GM19023 (cell line): ENCODE data around the gene CASP12.

ENCODE experiments used
- ATAC-seq: cut with Tn5 transposase; IDR thresholded peaks from one replicate; pipeline ENCODE4 v1.9.1; 2021; ENCODE audit warnings: mild to moderate bottlenecking, moderate library complexity; ENCODE audit not compliant: unreplicated experiment

The CASP12 gene

GRCh38 chr11:104892723-104893511 is 5.3 kb downstream of the CASP12 start:
- ATAC-seq, result no peak

GRCh38 chr11:104891135-104891534 is 7.1 kb downstream of the CASP12 start:
- no peak for ATAC-seq

DNA sequence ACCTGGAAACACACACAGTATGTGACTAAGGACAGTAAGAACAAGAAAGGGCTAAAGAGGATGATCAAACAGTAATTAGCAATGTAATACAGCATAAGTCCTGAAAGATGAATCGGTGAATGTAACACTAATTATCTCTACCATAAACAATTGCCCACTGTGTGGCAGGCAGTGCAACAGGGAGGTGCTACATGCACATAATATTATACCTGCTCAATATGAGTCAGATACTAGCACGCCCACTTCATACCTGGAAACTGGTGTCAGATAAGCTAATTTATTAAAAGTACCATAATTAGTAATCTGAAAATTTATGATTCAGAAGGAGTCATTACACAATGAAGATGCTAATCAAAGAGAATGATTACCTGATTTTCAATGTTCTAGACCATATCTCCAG is 14.9 kb downstream of the CASP12 start:
- no peak for ATAC-seq

DNA sequence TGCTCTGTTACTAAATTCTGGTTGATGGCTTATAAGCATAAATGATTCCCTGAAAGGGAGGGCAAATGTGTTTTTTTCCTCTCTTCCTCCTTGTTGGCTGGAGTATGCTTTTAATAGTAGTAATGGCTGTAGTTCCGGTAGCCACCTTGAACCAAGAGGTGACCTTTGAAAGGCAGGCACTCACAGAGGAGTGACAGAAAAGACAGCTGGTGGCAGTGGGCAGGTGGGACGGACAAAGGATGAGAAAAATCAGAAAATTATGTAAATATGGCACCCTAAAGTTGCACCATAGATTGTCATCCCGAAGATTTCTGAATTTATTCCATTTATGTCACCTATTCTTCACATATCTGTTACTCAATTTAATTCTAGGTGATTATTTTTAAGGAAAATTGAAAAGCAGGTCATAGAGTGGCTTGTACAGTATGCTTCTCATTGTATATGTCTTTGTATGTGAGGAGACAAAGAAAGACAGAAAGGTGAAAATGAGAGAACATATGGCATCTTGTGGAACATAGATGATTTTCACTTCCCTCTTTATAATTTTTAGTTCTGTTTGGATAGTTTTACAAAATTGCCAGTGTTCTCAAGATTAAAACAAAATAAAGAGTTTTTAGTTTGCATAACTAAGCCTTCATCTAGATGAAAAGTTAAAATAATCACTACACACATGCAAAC is 17.0 kb downstream of the CASP12 start:
- ATAC-seq, result peak; percentile 77

DNA sequence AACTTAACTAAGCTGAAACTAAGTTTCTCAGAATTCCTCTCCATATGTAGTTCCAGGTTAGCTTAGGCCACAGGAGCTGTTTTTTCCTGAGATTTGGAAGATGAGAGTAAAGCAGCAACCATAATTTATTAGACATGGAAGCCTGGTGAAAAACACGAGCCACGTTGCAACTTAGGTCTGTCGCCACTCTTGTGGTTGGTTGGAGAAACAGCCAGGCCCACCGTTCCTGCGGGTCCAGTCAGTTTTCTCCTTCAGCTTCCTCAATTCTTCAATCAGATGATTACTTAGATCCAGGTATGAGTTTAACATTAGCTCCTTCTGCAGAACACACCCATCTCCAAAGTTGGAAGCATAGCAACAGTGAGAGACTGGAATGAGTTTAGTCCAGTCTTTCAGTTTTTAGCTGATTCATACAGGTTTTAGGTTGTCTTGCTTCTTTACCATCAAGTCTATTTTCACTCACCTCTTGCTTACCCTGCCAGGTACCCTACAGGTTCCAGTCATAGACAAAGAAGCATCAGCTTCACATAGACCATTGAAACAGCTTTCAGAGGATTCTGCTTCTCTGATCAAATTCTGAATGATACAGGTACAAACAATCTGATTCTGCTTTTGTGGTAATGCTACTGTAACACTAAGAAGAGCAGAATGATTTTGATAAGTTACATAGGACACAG is 18.6 kb downstream of the CASP12 start:
- ATAC-seq, result no peak

- ATAC-seq, result no peak
These were observed 21.3 kb downstream of the CASP12 start for GRCh38 chr11:104876861-104877431.

DNA sequence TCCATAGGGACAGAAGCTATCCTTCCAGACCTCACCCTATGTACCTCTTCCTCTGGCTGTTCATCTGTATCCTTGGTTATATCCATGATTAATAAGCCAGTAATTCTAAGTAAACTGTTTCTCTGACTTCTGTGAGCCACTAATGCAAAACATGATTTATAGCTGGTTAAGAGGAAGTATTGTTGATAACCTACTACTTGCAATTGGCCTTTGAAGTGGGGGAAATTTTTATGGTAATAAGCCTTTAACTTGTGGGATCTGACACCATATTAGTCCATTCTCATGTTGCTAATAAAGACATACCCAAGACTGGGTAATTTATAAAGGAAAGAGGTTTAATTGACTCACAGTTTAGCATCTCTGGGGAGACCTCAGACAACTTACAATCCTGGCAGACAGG is 21.9 kb downstream of the CASP12 start:
- ATAC-seq, result no peak

- ATAC-seq, result no peak
These were observed 25.0 kb downstream of the CASP12 start for GRCh38 chr11:104873252-104873651.

- no peak for ATAC-seq
These were observed 25.9 kb downstream of the CASP12 start for GRCh38 chr11:104872393-104872792.

DNA sequence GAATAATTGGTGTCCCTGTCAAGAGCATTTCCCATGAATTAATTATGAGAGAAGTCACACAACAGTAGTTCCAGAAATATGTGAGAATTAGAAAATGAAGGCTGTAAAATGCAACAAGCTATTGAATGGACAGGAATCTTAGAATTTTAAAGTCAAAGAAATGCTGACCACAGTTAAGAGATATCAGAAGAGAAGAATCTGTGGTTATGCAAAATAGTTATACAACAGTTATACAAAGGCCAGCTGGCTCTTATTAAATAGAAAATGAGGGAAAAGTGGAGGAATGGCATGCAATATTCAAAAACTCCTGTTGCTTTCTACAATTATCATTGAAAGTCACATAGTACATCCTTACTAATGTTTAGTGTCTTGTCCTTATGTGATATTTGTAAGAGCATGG is 27.4 kb downstream of the CASP12 start:
- ATAC-seq, result no peak

DNA sequence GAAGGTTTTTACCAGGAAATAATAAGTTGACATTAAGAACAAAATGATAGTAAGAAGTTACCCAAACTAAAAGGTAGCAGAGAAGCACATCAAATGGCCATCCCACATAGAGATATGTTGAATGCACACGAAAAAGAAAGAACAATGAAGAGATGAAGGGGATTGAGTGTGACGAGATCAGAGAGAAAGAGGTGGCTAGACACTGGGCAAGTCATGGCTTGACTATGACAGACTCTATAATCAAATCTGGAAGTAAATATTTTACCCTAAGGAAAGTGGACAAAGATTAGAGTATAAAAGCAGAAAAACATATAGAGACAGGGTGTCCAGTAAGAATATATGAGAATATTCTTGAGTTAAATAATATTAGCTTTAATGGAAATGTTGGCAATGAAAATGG is 31.4 kb downstream of the CASP12 start:
- ATAC-seq, result no peak

- peak; percentile 77 for ATAC-seq
These were observed 39.1 kb downstream of the CASP12 start for GRCh38 chr11:104858882-104859775.

GRCh38 chr11:104856607-104857006 is 41.7 kb downstream of the CASP12 start:
- no peak for ATAC-seq

DNA sequence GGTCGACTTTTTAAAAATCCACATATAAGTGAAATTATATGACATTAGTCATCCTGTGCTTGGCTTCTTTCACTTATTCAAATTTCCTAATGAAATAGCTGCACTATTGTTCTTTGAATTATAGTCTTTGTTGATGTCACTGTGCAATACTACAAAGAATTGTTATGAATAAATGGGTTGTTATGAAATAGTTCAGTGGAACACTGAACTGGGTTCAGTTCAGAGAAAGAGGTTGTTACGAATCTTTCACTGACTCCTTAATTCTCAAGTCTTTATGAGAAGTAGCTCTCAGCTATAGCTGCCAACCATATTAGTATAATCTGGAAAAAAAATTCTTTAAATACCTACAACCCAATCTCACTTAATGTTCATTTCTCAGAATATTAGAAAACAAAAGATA is 42.3 kb downstream of the CASP12 start:
- no peak for ATAC-seq

DNA sequence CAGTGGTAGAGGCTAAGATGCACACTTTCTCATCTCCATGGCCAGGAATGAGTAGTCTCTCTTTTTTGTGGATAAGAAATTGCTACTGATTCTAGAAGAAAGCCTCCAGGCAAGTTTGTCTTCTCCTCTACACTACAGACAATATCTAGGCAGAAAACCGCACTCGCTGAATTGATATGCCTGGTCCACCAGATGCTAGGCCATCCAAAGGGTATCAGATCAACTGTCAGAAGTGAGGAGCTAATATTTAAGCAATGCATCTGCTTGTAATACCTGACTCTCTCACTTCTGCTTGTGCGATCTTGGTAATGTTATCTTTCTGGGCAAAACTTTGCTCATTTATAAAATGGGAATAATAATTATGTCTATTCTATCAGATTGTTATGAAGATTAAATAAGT is 45.0 kb downstream of the CASP12 start:
- ATAC-seq, result no peak

DNA sequence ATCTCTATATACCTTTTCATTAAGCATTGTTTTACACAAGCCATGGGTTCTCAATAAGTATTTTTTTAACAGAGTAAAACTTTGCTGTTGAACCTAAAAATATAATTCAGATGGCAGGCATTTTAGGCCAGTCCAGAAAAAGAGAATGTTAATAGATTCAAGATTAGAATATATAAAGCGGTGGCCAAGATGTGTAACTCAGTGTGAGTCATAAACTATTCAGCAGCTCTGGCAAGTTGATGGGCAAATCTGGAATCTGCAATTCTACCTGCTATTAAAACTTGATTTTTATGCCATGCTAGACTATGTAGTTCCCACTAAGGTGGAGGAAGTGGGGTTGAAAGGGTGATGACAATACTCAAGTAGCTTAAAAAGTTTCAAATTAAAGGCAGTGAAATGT is 45.4 kb downstream of the CASP12 start:
- no peak for ATAC-seq

- no peak for ATAC-seq
These were observed 52.0 kb downstream of the CASP12 start for GRCh38 chr11:104846216-104846615.

GRCh38 chr11:104844451-104844850 is 53.8 kb downstream of the CASP12 start:
- ATAC-seq, result no peak

- no peak for ATAC-seq
These were observed 55.0 kb downstream of the CASP12 start for GRCh38 chr11:104843150-104843836.

DNA sequence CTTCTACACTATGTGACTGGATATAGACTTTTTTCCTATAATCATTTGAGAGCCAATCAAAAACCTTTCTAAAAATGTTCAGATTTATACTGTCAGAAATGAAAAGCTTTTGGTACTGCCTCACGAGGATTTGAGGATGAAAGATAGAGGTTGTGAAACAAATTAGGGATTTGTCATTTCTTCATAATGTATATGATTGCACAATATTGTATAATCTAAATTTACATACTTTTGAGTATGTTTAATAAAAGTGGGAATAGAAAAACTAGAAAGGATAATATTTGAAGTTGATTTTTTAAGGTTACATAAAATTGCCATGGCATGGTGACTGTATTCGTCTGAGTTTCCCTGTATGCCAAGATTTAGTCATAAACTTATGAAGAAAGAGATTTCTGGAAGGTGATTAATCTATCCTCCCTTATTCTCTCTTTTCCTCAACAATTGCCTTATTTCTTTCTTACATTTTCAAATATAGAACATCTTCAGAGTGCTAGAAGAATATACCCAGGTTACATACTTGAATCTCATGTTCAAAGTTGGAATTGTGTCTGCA is 56.2 kb downstream of the CASP12 start:
- no peak for ATAC-seq
